Parathyroid adenoma (tissue), 2 donors: Measurements from ENCODE around the gene GORASP1.

Experiments
- H2AFZ ChIP-seq: fragments of 300-600 bp; sonication (generic); one replicate; pipeline ENCODE4 v1.7.0; 2017; ENCODE audit warnings: antibody characterized with exemption, mild to moderate bottlenecking
- H3K27ac ChIP-seq: fragments of 300-600 bp; sonication (generic); one replicate; pipeline ENCODE4 v1.7.0; 2017
- H3K27me3 ChIP-seq: fragments of 300-600 bp; sonication (generic); one replicate; pipeline ENCODE4 v1.7.0; 2017; ENCODE audit warnings: low read length; ENCODE audit not compliant: control insufficient read depth, insufficient read depth
- H3K36me3 ChIP-seq: fragments of 300-600 bp; sonication (generic); one replicate; pipeline ENCODE4 v1.7.0; 2017; ENCODE audit warnings: low read length; ENCODE audit not compliant: control insufficient read depth, insufficient read depth
- H3K4me1 ChIP-seq: fragments of 300-600 bp; sonication (generic); one replicate; pipeline ENCODE4 v1.7.0; 2017; ENCODE audit warnings: control low read depth
- H3K4me2 ChIP-seq: fragments of 300-600 bp; sonication (generic); one replicate; pipeline ENCODE4 v1.7.0; 2017; ENCODE audit warnings: low read length
- H3K4me3 ChIP-seq: fragments of 300-600 bp; sonication (generic); one replicate; pipeline ENCODE4 v1.7.0; 2017; ENCODE audit warnings: low read depth, low read length
- H3K79me2 ChIP-seq: fragments of 300-600 bp; sonication (generic); one replicate; pipeline ENCODE4 v1.7.0; 2017; ENCODE audit warnings: control low read depth
- H3K9ac ChIP-seq: fragments of 300-600 bp; sonication (generic); one replicate; pipeline ENCODE4 v1.7.0; 2017; ENCODE audit warnings: mild to moderate bottlenecking
- H3K9me3 ChIP-seq: fragments of 300-600 bp; sonication (generic); one replicate; pipeline ENCODE4 v1.7.0; 2017; ENCODE audit warnings: low read length; ENCODE audit not compliant: control insufficient read depth
- TF ChIP-seq, protein P1 (sequence below): fragments of 300-600 bp; sonication (generic); IDR thresholded peaks from one replicate; pipeline ENCODE4 v1.7.0; 2017; ENCODE audit warnings: antibody characterized with exemption, mild to moderate bottlenecking
- donor health status: primary hyperparathyroidism.

The GORASP1 gene

GRCh38 chr3:39137991-39138803 is 30.8 kb upstream of the GORASP1 start:
- H3K9me3 ChIP-seq = no peaks in the 10 kb centered on the region
- H3K27me3 ChIP-seq = no peaks in the 10 kb centered on the region
- peaks cover 2% of the 10 kb centered on the region for H3K79me2 ChIP-seq
- no peak overlapping the region for H3K27ac ChIP-seq
- no peaks in the 10 kb centered on the region for H3K36me3 ChIP-seq
- H3K4me1 ChIP-seq = peaks cover 54% of the 10 kb centered on the region
- no peak overlapping the region for H2AFZ ChIP-seq
- no peak overlapping the region for H3K4me2 ChIP-seq
- no peak overlapping the region for H3K4me3 ChIP-seq
- no peak overlapping the region for H3K9ac ChIP-seq
- TF ChIP-seq, protein P1, sequence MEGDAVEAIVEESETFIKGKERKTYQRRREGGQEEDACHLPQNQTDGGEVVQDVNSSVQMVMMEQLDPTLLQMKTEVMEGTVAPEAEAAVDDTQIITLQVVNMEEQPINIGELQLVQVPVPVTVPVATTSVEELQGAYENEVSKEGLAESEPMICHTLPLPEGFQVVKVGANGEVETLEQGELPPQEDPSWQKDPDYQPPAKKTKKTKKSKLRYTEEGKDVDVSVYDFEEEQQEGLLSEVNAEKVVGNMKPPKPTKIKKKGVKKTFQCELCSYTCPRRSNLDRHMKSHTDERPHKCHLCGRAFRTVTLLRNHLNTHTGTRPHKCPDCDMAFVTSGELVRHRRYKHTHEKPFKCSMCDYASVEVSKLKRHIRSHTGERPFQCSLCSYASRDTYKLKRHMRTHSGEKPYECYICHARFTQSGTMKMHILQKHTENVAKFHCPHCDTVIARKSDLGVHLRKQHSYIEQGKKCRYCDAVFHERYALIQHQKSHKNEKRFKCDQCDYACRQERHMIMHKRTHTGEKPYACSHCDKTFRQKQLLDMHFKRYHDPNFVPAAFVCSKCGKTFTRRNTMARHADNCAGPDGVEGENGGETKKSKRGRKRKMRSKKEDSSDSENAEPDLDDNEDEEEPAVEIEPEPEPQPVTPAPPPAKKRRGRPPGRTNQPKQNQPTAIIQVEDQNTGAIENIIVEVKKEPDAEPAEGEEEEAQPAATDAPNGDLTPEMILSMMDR = no peak

DNA sequence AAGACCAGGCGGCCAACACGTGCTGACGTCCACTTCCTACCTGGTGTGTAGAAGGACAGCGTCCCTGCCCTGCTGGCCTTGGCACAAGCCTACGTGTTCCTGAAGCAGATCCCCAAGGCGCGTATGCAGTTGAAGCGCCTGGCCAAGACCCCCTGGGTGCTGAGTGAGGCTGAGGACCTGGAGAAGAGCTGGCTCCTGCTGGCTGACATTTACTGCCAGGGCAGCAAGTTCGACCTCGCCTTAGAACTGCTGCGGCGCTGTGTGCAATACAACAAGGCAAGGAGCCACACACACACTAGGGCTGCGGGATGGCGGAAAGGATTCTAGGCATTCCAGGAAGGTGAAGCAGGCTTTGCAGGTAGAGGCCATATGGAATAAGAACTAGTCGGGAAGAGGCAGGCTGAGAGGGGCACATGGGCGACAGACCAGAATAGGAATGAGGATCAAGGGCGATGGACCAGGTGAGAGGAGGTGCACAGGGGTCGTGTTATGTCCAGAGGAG is 30.1 kb upstream of the GORASP1 start:
- no peak overlapping the region for H3K4me3 ChIP-seq
- no peak overlapping the region for H2AFZ ChIP-seq
- H3K27ac ChIP-seq = no peak overlapping the region
- H3K4me1 ChIP-seq = peaks cover 48% of the 10 kb centered on the region
- H3K4me2 ChIP-seq = no peak overlapping the region
- no peaks in the 10 kb centered on the region for H3K27me3 ChIP-seq
- no peaks in the 10 kb centered on the region for H3K36me3 ChIP-seq
- peaks cover 2% of the 10 kb centered on the region for H3K79me2 ChIP-seq
- H3K9ac ChIP-seq = no peak overlapping the region
- no peaks in the 10 kb centered on the region for H3K9me3 ChIP-seq
- TF ChIP-seq, protein P1 = no peak

GRCh38 chr3:39136533-39137434 is 29.4 kb upstream of the GORASP1 start:
- peaks cover 2% of the 10 kb centered on the region for H3K79me2 ChIP-seq
- H3K9ac ChIP-seq = no peak overlapping the region
- H3K4me3 ChIP-seq = no peak overlapping the region
- no peaks in the 10 kb centered on the region for H3K27me3 ChIP-seq
- H3K9me3 ChIP-seq = no peaks in the 10 kb centered on the region
- H3K36me3 ChIP-seq = no peaks in the 10 kb centered on the region
- H3K4me1 ChIP-seq = peaks cover 41% of the 10 kb centered on the region
- TF ChIP-seq, protein P1 = no peak
- peak overlapping the region; percentile 53 for H3K27ac ChIP-seq
- peak overlapping the region; percentile 18 for H2AFZ ChIP-seq
- H3K4me2 ChIP-seq = no peak overlapping the region

GRCh38 chr3:39135170-39135805 is 27.9 kb upstream of the GORASP1 start:
- no peak overlapping the region for H2AFZ ChIP-seq
- peaks cover 26% of the 10 kb centered on the region for H3K4me1 ChIP-seq
- TF ChIP-seq, protein P1 = no peak
- H3K9ac ChIP-seq = no peak overlapping the region
- no peak overlapping the region for H3K4me3 ChIP-seq
- no peaks in the 10 kb centered on the region for H3K27me3 ChIP-seq
- H3K4me2 ChIP-seq = no peak overlapping the region
- H3K27ac ChIP-seq = no peak overlapping the region
- no peaks in the 10 kb centered on the region for H3K9me3 ChIP-seq
- H3K36me3 ChIP-seq = no peaks in the 10 kb centered on the region
- H3K79me2 ChIP-seq = peaks cover 2% of the 10 kb centered on the region
